Measurements from ENCODE around the gene PIEZO1. TPM values are rescaled to one million over a fixed set of nuclear protein-coding genes. Genes with fewer than 3 reads are reported as not detected.

Gene PIEZO1
- total and polyA plus RNA-seq, 9 of the 15 experiments (the other 6 are each of a cell fraction or from before 2014, with no cell fraction given): 3.6 to 432 (median 131) TPM

DNA sequence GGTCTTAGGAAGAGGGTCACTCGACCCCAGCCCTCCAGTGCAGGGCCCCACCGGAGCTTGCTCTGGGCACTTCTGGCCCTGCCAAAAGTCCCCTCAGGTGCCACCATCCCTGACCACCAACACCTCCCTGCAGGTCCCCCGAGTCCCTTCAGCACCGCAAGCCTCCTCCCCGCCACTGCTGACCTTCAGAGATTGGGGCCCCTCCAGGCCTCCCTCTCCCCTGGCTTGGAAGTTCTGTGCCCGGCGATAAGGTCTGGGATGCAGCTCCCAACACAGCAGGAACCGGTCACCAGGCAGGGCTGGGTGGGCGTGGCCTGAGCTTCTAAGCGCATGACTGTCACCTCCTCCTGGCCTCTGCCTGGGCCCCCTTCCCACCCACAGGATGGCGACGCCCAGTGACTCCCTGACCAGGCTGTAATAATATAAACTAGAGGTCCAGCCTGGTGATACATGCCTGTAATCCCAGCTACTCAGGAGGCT is 11.2 kb downstream of the PIEZO1 start (continued):
- TF ChIP-seq, protein P1, sequence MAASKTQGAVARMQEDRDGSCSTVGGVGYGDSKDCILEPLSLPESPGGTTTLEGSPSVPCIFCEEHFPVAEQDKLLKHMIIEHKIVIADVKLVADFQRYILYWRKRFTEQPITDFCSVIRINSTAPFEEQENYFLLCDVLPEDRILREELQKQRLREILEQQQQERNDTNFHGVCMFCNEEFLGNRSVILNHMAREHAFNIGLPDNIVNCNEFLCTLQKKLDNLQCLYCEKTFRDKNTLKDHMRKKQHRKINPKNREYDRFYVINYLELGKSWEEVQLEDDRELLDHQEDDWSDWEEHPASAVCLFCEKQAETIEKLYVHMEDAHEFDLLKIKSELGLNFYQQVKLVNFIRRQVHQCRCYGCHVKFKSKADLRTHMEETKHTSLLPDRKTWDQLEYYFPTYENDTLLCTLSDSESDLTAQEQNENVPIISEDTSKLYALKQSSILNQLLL (CRISPR knock-in tag; IDR thresholded peaks at IDR 0.05; ENCODE audit: borderline replicate concordance): no peak
- TF ChIP-seq NFE2 (IDR thresholded peaks at IDR 0.05; ENCODE audit: low read depth) (peak; percentile 52; the same call in 1 of the 2 replicates), CC2D1A (IDR thresholded peaks at IDR 0.05) (peak; percentile 87), PCBP1 (IDR thresholded peaks at IDR 0.05; ENCODE audit: low read depth, low read length, poor library complexity, severe bottlenecking) (peak; percentile 83), TRIM24 (IDR thresholded peaks at IDR 0.05) (peak; percentile 85 to 87), TRIM28 (IDR thresholded peaks at IDR 0.05) (0 out of 2 replicates have a peak, but pooled peaks have one; percentile 22), ZKSCAN3 (CRISPR knock-in tag; IDR thresholded peaks at IDR 0.05) (no peak), CREB1 (IDR thresholded peaks at IDR 0.05) (peak; percentile 51; the same call in 1 of the 2 replicates), CREB1 (CRISPR knock-in tag; IDR thresholded peaks at IDR 0.05) (peak; percentile 56; the same call in 1 of the 2 replicates), ZNF134 (CRISPR knock-in tag; conservative IDR thresholded peaks at IDR 0.05) (0 out of 2 replicates have a peak, but pooled peaks have one; percentile 46), RNF2 (IDR thresholded peaks at IDR 0.05) (peak; percentile 95)
- TF ChIP-seq, protein P2, sequence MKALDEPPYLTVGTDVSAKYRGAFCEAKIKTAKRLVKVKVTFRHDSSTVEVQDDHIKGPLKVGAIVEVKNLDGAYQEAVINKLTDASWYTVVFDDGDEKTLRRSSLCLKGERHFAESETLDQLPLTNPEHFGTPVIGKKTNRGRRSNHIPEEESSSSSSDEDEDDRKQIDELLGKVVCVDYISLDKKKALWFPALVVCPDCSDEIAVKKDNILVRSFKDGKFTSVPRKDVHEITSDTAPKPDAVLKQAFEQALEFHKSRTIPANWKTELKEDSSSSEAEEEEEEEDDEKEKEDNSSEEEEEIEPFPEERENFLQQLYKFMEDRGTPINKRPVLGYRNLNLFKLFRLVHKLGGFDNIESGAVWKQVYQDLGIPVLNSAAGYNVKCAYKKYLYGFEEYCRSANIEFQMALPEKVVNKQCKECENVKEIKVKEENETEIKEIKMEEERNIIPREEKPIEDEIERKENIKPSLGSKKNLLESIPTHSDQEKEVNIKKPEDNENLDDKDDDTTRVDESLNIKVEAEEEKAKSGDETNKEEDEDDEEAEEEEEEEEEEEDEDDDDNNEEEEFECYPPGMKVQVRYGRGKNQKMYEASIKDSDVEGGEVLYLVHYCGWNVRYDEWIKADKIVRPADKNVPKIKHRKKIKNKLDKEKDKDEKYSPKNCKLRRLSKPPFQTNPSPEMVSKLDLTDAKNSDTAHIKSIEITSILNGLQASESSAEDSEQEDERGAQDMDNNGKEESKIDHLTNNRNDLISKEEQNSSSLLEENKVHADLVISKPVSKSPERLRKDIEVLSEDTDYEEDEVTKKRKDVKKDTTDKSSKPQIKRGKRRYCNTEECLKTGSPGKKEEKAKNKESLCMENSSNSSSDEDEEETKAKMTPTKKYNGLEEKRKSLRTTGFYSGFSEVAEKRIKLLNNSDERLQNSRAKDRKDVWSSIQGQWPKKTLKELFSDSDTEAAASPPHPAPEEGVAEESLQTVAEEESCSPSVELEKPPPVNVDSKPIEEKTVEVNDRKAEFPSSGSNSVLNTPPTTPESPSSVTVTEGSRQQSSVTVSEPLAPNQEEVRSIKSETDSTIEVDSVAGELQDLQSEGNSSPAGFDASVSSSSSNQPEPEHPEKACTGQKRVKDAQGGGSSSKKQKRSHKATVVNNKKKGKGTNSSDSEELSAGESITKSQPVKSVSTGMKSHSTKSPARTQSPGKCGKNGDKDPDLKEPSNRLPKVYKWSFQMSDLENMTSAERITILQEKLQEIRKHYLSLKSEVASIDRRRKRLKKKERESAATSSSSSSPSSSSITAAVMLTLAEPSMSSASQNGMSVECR (CRISPR knock-in tag; IDR thresholded peaks at IDR 0.05): peak; percentile 52; the same call in 1 of the 2 replicates
- TF ChIP-seq, protein P3, sequence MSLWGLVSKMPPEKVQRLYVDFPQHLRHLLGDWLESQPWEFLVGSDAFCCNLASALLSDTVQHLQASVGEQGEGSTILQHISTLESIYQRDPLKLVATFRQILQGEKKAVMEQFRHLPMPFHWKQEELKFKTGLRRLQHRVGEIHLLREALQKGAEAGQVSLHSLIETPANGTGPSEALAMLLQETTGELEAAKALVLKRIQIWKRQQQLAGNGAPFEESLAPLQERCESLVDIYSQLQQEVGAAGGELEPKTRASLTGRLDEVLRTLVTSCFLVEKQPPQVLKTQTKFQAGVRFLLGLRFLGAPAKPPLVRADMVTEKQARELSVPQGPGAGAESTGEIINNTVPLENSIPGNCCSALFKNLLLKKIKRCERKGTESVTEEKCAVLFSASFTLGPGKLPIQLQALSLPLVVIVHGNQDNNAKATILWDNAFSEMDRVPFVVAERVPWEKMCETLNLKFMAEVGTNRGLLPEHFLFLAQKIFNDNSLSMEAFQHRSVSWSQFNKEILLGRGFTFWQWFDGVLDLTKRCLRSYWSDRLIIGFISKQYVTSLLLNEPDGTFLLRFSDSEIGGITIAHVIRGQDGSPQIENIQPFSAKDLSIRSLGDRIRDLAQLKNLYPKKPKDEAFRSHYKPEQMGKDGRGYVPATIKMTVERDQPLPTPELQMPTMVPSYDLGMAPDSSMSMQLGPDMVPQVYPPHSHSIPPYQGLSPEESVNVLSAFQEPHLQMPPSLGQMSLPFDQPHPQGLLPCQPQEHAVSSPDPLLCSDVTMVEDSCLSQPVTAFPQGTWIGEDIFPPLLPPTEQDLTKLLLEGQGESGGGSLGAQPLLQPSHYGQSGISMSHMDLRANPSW (CRISPR knock-in tag; IDR thresholded peaks at IDR 0.05): no peak
- TF ChIP-seq, protein P4, sequence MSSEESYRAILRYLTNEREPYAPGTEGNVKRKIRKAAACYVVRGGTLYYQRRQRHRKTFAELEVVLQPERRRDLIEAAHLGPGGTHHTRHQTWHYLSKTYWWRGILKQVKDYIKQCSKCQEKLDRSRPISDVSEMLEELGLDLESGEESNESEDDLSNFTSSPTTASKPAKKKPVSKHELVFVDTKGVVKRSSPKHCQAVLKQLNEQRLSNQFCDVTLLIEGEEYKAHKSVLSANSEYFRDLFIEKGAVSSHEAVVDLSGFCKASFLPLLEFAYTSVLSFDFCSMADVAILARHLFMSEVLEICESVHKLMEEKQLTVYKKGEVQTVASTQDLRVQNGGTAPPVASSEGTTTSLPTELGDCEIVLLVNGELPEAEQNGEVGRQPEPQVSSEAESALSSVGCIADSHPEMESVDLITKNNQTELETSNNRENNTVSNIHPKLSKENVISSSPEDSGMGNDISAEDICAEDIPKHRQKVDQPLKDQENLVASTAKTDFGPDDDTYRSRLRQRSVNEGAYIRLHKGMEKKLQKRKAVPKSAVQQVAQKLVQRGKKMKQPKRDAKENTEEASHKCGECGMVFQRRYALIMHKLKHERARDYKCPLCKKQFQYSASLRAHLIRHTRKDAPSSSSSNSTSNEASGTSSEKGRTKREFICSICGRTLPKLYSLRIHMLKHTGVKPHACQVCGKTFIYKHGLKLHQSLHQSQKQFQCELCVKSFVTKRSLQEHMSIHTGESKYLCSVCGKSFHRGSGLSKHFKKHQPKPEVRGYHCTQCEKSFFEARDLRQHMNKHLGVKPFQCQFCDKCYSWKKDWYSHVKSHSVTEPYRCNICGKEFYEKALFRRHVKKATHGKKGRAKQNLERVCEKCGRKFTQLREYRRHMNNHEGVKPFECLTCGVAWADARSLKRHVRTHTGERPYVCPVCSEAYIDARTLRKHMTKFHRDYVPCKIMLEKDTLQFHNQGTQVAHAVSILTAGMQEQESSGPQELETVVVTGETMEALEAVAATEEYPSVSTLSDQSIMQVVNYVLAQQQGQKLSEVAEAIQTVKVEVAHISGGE (CRISPR knock-in tag; IDR thresholded peaks at IDR 0.05): peak in 1 of 3 experiments; percentile 70; a peak in 2 of 6 replicates
- TF ChIP-seq, protein P5, sequence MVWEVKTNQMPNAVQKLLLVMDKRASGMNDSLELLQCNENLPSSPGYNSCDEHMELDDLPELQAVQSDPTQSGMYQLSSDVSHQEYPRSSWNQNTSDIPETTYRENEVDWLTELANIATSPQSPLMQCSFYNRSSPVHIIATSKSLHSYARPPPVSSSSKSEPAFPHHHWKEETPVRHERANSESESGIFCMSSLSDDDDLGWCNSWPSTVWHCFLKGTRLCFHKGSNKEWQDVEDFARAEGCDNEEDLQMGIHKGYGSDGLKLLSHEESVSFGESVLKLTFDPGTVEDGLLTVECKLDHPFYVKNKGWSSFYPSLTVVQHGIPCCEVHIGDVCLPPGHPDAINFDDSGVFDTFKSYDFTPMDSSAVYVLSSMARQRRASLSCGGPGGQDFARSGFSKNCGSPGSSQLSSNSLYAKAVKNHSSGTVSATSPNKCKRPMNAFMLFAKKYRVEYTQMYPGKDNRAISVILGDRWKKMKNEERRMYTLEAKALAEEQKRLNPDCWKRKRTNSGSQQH (CRISPR knock-in tag; IDR thresholded peaks at IDR 0.05): peak; percentile 93
